ENCODE measurements around the gene NR3C1. TPM values are rescaled to one million over a fixed set of nuclear protein-coding genes. Genes with fewer than 3 reads are reported as not detected.

The NR3C1 gene
- total RNA-seq, 4 donors from 2014 or later: 56.7 to 79.1 (median 64.4) TPM

DNA sequence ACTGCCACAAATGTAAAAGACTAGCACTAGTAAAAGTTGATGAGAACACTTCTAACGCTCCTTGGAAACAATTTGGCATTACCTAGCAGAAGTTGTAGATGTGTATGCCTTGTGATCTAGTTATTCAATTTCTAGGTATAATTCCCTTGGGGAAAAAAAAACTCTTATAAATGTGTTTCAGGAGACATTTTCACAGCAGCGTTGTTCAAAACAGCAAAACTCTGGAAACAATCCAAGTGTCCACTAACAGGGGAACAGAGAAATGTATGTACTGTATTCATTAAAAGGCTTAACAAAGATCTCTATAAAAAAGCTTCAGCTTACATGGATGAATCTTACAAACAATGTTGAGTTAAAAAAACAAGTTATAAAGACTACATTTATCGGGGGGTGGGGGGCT lies 30.4 kb downstream of the NR3C1 start:
- intact Hi-C loops (cut with DNase I; ENCODE audit: low total_unique reads): no loop called here
- TF ChIP-seq, protein P1, sequence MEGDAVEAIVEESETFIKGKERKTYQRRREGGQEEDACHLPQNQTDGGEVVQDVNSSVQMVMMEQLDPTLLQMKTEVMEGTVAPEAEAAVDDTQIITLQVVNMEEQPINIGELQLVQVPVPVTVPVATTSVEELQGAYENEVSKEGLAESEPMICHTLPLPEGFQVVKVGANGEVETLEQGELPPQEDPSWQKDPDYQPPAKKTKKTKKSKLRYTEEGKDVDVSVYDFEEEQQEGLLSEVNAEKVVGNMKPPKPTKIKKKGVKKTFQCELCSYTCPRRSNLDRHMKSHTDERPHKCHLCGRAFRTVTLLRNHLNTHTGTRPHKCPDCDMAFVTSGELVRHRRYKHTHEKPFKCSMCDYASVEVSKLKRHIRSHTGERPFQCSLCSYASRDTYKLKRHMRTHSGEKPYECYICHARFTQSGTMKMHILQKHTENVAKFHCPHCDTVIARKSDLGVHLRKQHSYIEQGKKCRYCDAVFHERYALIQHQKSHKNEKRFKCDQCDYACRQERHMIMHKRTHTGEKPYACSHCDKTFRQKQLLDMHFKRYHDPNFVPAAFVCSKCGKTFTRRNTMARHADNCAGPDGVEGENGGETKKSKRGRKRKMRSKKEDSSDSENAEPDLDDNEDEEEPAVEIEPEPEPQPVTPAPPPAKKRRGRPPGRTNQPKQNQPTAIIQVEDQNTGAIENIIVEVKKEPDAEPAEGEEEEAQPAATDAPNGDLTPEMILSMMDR (IDR thresholded peaks at IDR 0.05 in 4 of 5, conservative IDR thresholded peaks at IDR 0.05 in 1 of 5): no peak
- no peak for TF ChIP-seq POLR2A (IDR thresholded peaks at IDR 0.05)
- Histone ChIP-seq H3K9me3 (no peaks in the 10 kb centered on the region), H3K27me3 (no peaks in the 10 kb centered on the region), H3K27ac (peak overlapping the region in 1 of 4 donors; percentile 3), H3K4me1 (peaks cover 66 to 73% of the 10 kb centered on the region in 2 donors), H3K4me3 (no peak overlapping the region), H3K36me3 (no peaks in the 10 kb centered on the region)
- DNase-seq (no peak), ATAC-seq (no peak)
- in situ Hi-C loops (cut with MboI; ENCODE audit: low sequenced_read_pairs in 4 of 4): no loop called here

DNA sequence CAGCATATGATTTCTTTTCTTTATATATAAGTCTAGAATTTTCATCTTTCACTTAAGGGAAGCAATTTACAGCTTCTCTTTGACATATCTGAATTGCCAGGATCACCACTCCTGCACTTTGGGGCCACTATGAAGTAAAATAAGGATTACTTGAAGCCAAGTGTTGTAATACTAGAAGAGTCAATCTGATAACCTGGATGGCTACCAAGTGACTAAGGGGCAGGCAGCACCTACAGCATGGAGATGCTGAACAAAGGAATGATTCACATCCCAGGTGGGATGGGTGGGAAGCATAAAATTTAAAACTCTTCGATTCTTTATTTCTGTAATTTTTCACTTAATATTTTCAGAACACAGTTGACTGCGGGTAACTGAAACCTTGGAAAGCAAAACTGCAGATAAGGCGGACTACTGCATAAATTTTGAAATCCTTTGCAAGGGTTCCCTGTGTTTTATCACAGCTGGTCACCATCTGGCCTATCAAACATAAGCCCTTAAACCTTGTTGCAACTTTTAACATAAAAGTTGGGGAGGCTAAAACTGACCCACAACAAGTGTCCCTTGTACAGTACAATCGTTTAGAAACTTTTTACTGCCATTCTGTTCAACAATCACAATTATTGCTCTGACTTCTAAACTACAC lies 31.2 kb downstream of the NR3C1 start:
- in situ Hi-C loops (cut with MboI; ENCODE audit: low sequenced_read_pairs in 4 of 4): no loop called here
- Histone ChIP-seq H3K27me3 (no peaks in the 10 kb centered on the region), H3K27ac (peak overlapping the region in 2 of 4 donors; percentile 3 to 15), H3K4me1 (peaks cover 67 to 72% of the 10 kb centered on the region in 2 donors), H3K9me3 (no peaks in the 10 kb centered on the region), H3K4me3 (no peak overlapping the region), H3K36me3 (no peaks in the 10 kb centered on the region)
- intact Hi-C loops (cut with DNase I; ENCODE audit: low total_unique reads): no loop called here
- ATAC-seq (no peak), DNase-seq (no peak)
- TF ChIP-seq, protein P1 (IDR thresholded peaks at IDR 0.05 in 4 of 5, conservative IDR thresholded peaks at IDR 0.05 in 1 of 5): no peak
- TF ChIP-seq POLR2A (IDR thresholded peaks at IDR 0.05): no peak

DNA sequence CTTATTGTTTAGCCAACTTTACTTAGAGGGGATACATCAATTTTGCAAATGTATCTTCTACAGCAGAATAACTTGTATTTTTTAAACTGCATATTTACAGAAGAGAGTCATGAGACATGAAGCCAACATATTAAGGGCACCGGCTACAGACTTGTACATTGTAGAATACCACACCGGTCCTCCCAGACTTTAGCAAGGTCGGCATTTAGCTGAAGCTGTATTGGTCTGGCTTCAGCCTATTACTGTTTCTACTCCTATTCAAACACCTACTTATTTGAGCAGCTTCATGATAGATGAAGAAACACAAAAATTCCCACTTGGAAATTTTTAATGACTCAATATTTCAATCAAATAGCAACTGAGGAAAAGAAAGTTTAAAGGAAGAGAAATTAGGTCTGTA lies 33.0 kb downstream of the NR3C1 start:
- Histone ChIP-seq H3K36me3 (no peaks in the 10 kb centered on the region), H3K9me3 (no peaks in the 10 kb centered on the region), H3K27me3 (no peaks in the 10 kb centered on the region), H3K27ac (peak overlapping the region in 2 of 4 donors; percentile 4 to 23), H3K4me3 (no peak overlapping the region), H3K4me1 (peaks cover 52 to 64% of the 10 kb centered on the region in 2 donors)
- in situ Hi-C loops (cut with MboI; ENCODE audit: low sequenced_read_pairs in 4 of 4): no loop called here
- intact Hi-C loops (cut with DNase I; ENCODE audit: low total_unique reads): no loop called here
- ATAC-seq: no peak
- TF ChIP-seq, protein P1 (IDR thresholded peaks at IDR 0.05 in 4 of 5, conservative IDR thresholded peaks at IDR 0.05 in 1 of 5): no peak
- no peak for TF ChIP-seq POLR2A (IDR thresholded peaks at IDR 0.05)
- no peak for DNase-seq

DNA sequence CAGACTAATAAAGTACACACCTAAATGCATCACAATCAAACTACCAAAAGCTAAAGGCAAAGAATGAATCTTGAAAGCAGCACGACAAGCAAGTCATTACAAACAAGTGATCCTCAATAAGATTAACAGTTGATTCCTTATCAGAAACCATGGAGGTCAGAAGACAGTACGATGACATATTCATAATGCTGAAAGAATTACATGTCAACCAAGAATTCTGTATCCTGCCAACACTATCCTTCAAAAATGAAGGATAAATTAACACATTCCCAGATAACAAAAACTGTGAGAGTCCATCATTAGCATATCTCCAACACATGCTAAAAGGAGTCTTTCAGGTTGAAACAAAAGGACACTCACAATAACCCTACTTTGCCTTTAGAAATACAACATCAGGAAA lies 39.4 kb downstream of the NR3C1 start:
- no peak overlapping the region for H3K27ac ChIP-seq
- intact Hi-C loops (cut with DNase I; ENCODE audit: low total_unique reads): no loop called here
- TF ChIP-seq, protein P1 (IDR thresholded peaks at IDR 0.05 in 4 of 5, conservative IDR thresholded peaks at IDR 0.05 in 1 of 5): no peak
- TF ChIP-seq POLR2A (IDR thresholded peaks at IDR 0.05): no peak
- H3K9me3 ChIP-seq: no peaks in the 10 kb centered on the region
- no peaks in the 10 kb centered on the region for H3K27me3 ChIP-seq
- H3K36me3 ChIP-seq: no peaks in the 10 kb centered on the region
- no peak overlapping the region for H3K4me3 ChIP-seq
- ATAC-seq (no peak), DNase-seq (no peak)
- H3K4me1 ChIP-seq: peaks cover 46 to 50% of the 10 kb centered on the region in 2 donors
- in situ Hi-C loops (cut with MboI; ENCODE audit: low sequenced_read_pairs in 4 of 4): no loop called here

Measured in gastrocnemius medialis (tissue), 4 donors.